Measurements from ENCODE around the gene CA10. TPM values are rescaled to one million over a fixed set of nuclear protein-coding genes. Genes with fewer than 3 reads are reported as not detected.

CA10 gene
- total RNA-seq, 6 experiments from 2014 or later = not detected

DNA sequence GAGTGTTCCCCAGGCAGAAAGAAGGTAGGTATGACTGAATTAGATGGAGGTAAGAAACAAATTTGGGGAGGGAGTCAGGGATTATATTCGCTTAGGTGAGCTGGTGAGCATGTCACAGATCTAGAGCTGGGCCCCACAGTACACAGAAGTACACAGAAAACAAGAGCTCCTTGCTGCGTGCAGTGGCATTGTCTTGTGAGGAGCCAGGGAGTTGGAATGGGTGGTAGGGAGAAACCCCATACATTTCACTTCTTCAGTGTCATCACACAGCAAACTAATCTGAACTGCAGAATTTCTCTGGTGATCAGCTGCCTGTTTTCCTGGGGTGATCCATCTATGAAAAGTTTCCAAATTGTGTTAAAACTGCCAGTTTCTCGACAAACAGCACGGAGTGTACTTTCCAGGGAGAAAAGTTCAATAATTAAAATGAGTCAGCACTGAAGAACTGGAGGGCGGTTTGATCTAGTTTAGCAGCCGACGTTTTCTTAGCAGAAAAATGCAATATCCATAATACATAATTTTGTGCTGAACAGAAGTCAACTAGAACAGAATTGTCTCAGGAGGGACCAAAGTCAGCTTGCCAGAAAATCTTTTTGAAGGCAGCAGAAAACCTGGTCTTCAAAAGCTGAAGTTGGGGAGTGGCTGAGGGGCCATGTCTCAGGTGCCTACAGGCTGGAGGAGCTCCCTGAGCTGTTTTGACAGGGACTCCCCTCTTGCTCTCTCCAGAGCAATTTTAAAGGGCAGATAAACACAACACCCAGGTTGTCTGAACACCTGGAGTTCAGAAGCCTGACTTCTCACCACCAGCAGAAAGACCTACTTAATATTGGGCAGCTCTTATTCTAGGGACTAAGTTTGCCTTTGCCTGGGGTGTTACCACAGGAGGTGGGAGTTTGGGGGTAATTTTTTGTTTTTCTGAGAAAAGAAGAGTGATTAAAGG is 448.6 kb downstream of the CA10 start:
- H3K9me3 Mint-ChIP-seq = peaks cover 59% of the 10 kb centered on the region

DNA sequence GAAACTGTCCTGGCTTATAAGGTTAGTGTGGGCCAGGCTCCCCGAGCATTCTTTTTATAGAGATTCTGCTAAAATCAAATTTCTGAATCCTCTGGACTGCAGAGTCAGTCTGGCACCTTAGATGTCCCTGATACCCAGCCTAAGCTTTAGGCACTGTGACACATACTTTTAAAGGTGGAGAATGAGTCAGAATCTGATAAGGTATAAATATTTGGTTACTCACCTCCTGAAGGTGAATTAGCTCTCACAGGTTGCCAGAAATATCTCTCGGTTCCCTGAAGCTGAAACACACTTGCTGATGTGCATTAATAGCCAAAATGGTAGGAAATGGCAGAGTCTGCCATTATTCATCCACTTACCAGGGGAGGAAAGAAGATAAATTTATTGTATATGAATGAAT is 451.3 kb downstream of the CA10 start:
- TF ChIP-seq, protein P1, sequence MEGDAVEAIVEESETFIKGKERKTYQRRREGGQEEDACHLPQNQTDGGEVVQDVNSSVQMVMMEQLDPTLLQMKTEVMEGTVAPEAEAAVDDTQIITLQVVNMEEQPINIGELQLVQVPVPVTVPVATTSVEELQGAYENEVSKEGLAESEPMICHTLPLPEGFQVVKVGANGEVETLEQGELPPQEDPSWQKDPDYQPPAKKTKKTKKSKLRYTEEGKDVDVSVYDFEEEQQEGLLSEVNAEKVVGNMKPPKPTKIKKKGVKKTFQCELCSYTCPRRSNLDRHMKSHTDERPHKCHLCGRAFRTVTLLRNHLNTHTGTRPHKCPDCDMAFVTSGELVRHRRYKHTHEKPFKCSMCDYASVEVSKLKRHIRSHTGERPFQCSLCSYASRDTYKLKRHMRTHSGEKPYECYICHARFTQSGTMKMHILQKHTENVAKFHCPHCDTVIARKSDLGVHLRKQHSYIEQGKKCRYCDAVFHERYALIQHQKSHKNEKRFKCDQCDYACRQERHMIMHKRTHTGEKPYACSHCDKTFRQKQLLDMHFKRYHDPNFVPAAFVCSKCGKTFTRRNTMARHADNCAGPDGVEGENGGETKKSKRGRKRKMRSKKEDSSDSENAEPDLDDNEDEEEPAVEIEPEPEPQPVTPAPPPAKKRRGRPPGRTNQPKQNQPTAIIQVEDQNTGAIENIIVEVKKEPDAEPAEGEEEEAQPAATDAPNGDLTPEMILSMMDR (IDR thresholded peaks at IDR 0.05) = no peak
- no peaks in the 10 kb centered on the region for H3K27me3 Mint-ChIP-seq (ENCODE audit: insufficient read depth)
- no peak for DNase-seq
- peaks cover 4% of the 10 kb centered on the region; the same call in 1 of the 2 replicates for H3K36me3 Mint-ChIP-seq (ENCODE audit: low read depth)
- no peaks in the 10 kb centered on the region for H3K4me1 Mint-ChIP-seq (ENCODE audit: low read depth)
- no peak overlapping the region for H3K4me3 Mint-ChIP-seq
- H3K9me3 Mint-ChIP-seq = peaks cover 57% of the 10 kb centered on the region
- H3K27ac Mint-ChIP-seq = no peak overlapping the region

More for the DNA sequence above, 448.6 kb downstream of the CA10 start:
- peaks cover 3% of the 10 kb centered on the region; the same call in 1 of the 2 replicates for H3K36me3 Mint-ChIP-seq (ENCODE audit: low read depth)
- H3K4me3 Mint-ChIP-seq = no peak overlapping the region
- TF ChIP-seq, protein P1 (IDR thresholded peaks at IDR 0.05) = no peak
- H3K4me1 Mint-ChIP-seq (ENCODE audit: low read depth) = no peaks in the 10 kb centered on the region
- DNase-seq = no peak
- no peaks in the 10 kb centered on the region for H3K27me3 Mint-ChIP-seq (ENCODE audit: insufficient read depth)
- H3K27ac Mint-ChIP-seq = no peak overlapping the region

DNA sequence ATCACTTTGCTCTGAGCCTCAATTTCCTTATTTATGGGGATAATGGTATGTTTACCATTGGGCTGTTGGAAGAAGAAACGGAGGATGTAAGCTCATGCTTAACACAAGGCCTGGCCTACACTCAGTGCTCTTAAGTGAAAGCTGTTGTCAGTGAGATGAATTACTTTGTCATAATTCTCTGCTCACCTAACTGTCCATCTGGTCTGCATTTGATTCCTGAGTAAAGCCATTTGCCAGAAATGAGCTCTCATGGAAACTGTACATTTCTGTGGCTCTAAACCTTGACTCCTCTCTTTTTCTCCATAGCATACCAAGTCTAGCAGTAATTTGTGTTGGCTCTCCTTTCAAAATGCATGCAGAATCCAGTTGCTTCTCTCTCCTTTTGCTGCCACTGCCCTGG is 452.4 kb downstream of the CA10 start:
- Mint-ChIP-seq H3K27me3 (ENCODE audit: insufficient read depth) (no peaks in the 10 kb centered on the region), H3K36me3 (ENCODE audit: low read depth) (peaks cover 4% of the 10 kb centered on the region; the same call in 1 of the 2 replicates), H3K4me3 (no peak overlapping the region), H3K27ac (no peak overlapping the region), H3K9me3 (peaks cover 58% of the 10 kb centered on the region), H3K4me1 (ENCODE audit: low read depth) (no peaks in the 10 kb centered on the region)
- TF ChIP-seq, protein P1 (IDR thresholded peaks at IDR 0.05) = no peak
- no peak for DNase-seq

DNA sequence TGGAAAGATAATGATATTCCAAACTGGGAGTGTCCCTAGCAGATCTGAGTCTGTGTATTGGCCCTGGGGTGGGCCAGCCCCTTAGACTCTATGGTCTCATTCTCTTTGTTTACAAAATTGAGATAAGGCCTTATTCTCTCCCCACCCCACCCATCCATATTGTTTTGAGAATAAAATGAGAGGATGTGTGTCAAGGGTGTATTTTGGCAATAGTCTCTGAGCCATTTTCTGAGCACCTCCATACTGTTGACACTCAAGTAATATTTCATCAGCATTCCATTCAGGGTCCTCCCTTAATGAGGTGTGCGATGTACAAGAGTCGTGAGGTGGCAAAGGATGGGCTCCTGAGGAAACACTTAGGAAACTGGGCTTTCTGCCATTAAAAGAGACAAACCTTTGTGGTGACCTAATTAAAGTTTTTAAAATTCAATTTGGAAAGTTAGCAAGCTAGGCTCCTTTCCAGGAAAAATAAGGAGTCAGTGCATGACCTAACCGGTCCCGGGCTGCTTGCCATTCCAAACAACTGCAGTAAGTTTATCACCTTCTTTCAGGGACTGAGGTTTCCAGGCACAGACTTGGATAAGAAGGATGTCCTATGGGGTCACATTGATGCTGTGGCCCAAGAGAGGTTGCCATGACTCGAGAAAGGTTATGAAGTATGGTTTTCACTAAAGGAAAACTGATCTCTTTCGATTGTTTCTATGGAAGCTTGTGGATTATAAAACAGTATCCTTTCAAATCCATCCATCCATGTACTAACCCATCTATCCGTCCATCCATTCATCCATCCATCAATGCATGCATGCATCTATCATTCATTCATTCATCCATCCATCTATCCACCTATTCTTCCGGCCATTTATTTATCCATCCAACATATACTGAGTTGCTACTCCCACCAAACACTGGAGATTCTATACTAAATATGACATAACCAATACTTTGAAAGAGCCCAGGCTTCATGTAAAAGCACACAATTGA is 454.9 kb downstream of the CA10 start:
- H3K4me3 Mint-ChIP-seq = no peak overlapping the region
- no peak overlapping the region for H3K27ac Mint-ChIP-seq
- H3K27me3 Mint-ChIP-seq (ENCODE audit: insufficient read depth) = no peaks in the 10 kb centered on the region; the same call in 1 of the 2 replicates

DNA sequence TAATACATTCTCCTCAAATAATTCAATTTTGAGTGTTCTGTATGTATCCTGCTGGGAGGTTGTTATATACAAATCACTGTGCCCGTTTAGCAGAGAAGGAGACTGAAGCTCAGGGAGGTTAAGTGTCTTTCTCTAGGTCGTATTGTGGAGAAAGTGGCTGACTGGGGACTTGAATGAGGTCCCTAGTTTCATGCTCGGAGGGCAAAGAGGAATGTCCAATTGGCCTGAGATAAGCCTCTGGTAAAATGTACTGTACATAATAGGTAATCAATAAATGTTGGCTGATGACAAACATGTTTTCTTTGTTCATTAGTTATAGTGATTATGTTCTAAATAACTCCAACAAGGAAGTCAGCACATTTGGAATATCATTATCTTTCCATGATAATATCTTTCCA is 455.6 kb downstream of the CA10 start:
- Mint-ChIP-seq H3K27me3 (ENCODE audit: insufficient read depth) (no peaks in the 10 kb centered on the region; the same call in 1 of the 2 replicates), H3K4me3 (no peak overlapping the region), H3K27ac (no peak overlapping the region), H3K36me3 (ENCODE audit: low read depth) (peaks cover 4% of the 10 kb centered on the region; the same call in 1 of the 2 replicates), H3K9me3 (peaks cover 56% of the 10 kb centered on the region), H3K4me1 (ENCODE audit: low read depth) (no peaks in the 10 kb centered on the region)
- TF ChIP-seq, protein P1 (IDR thresholded peaks at IDR 0.05) = no peak
- DNase-seq = no peak

More for the DNA sequence above, 454.9 kb downstream of the CA10 start:
- Mint-ChIP-seq H3K36me3 (ENCODE audit: low read depth) (peaks cover 4% of the 10 kb centered on the region; the same call in 1 of the 2 replicates), H3K4me1 (ENCODE audit: low read depth) (no peaks in the 10 kb centered on the region), H3K9me3 (peaks cover 52% of the 10 kb centered on the region)
- DNase-seq = no peak
- TF ChIP-seq, protein P1 (IDR thresholded peaks at IDR 0.05) = no peak
